ENCODE measurements around the gene CDK18. TPM values are rescaled to one million over a fixed set of nuclear protein-coding genes. Genes with fewer than 3 reads are reported as not detected.

Gene CDK18
- polyA plus RNA-seq, 1 donor from 2014 or later, result not detected

GRCh38 chr1:205528887-205529825, 24.7 kb downstream of the CDK18 start:
- H3K27me3 ChIP-seq (ENCODE audit: insufficient read depth, low read depth, low read length), result no peaks in the 10 kb centered on the region
- H3K79me2 ChIP-seq (replicated peaks; ENCODE audit: insufficient read depth, low read length), result no peaks in the 10 kb centered on the region
- H3K9me2 ChIP-seq (ENCODE audit: insufficient read depth, low read length), result no peaks in the 10 kb centered on the region
- no peak overlapping the region for H2AFZ ChIP-seq (ENCODE audit: low read depth, low read length)
- H3K4me2 ChIP-seq (ENCODE audit: low read length), result no peak overlapping the region
- H3K36me3 ChIP-seq (ENCODE audit: insufficient read depth, low read length), result no peaks in the 10 kb centered on the region
- H3K27ac ChIP-seq (ENCODE audit: low read length), result no peak overlapping the region
- no peaks in the 10 kb centered on the region for H3F3A ChIP-seq (ENCODE audit: insufficient read depth, low read length, poor library complexity, severe bottlenecking)
- no peaks in the 10 kb centered on the region for H3K9me3 ChIP-seq (ENCODE audit: low read length)
- peak; percentile 64 for TF ChIP-seq RAD21 (conservative IDR thresholded peaks at IDR 0.05)
- peak; percentile 84 for TF ChIP-seq SMC3 (conservative IDR thresholded peaks at IDR 0.05; ENCODE audit: poor library complexity)
- TF ChIP-seq EP300 (conservative IDR thresholded peaks at IDR 0.05; ENCODE audit: poor library complexity, severe bottlenecking), result no peak
- no peak for TF ChIP-seq MXI1 (conservative IDR thresholded peaks at IDR 0.05; ENCODE audit: poor library complexity, severe bottlenecking)
- TF ChIP-seq REST (IDR thresholded peaks at IDR 0.05; ENCODE audit: borderline replicate concordance), result no peak
- TF ChIP-seq TAF1 (IDR thresholded peaks at IDR 0.05; ENCODE audit: low read depth), result no peak
- peak; percentile 75 for TF ChIP-seq CTCF (IDR thresholded peaks at IDR 0.05; ENCODE audit: poor library complexity, severe bottlenecking)
- TF ChIP-seq POLR2AphosphoS5 (IDR thresholded peaks at IDR 0.05), result no peak
- TF ChIP-seq EZH2 (IDR thresholded peaks at IDR 0.05; ENCODE audit: borderline replicate concordance, insufficient read depth, low read length, poor library complexity, severe bottlenecking), result no peak
- H3K4me3 ChIP-seq (ENCODE audit: low read length), result no peak overlapping the region
- H4K20me1 ChIP-seq (ENCODE audit: insufficient read depth), result no peaks in the 10 kb centered on the region
- no peak overlapping the region for H3K9ac ChIP-seq (ENCODE audit: low read length)

- Histone ChIP-seq H3K27me3 (ENCODE audit: insufficient read depth, low read depth, low read length) (no peaks in the 10 kb centered on the region), H3K4me2 (ENCODE audit: low read length) (no peak overlapping the region), H3K9me3 (ENCODE audit: low read length) (no peaks in the 10 kb centered on the region), H3K79me2 (replicated peaks; ENCODE audit: insufficient read depth, low read length) (no peaks in the 10 kb centered on the region), H3K27ac (ENCODE audit: low read length) (no peak overlapping the region), H4K20me1 (ENCODE audit: insufficient read depth) (no peaks in the 10 kb centered on the region), H3K36me3 (ENCODE audit: insufficient read depth, low read length) (no peaks in the 10 kb centered on the region), H3K4me3 (ENCODE audit: low read length) (no peak overlapping the region), H3K9ac (ENCODE audit: low read length) (no peak overlapping the region), H3F3A (ENCODE audit: insufficient read depth, low read length, poor library complexity, severe bottlenecking) (no peaks in the 10 kb centered on the region), H2AFZ (ENCODE audit: low read depth, low read length) (no peak overlapping the region), H3K9me2 (ENCODE audit: insufficient read depth, low read length) (no peaks in the 10 kb centered on the region)
- TF ChIP-seq EP300 (conservative IDR thresholded peaks at IDR 0.05; ENCODE audit: poor library complexity, severe bottlenecking) (no peak), REST (IDR thresholded peaks at IDR 0.05; ENCODE audit: borderline replicate concordance) (no peak), TAF1 (IDR thresholded peaks at IDR 0.05; ENCODE audit: low read depth) (no peak), CTCF (IDR thresholded peaks at IDR 0.05; ENCODE audit: poor library complexity, severe bottlenecking) (no peak), POLR2AphosphoS5 (IDR thresholded peaks at IDR 0.05) (no peak), MXI1 (conservative IDR thresholded peaks at IDR 0.05; ENCODE audit: poor library complexity, severe bottlenecking) (no peak), EZH2 (IDR thresholded peaks at IDR 0.05; ENCODE audit: borderline replicate concordance, insufficient read depth, low read length, poor library complexity, severe bottlenecking) (no peak), RAD21 (conservative IDR thresholded peaks at IDR 0.05) (no peak), SMC3 (conservative IDR thresholded peaks at IDR 0.05; ENCODE audit: poor library complexity) (no peak)
Observed at GRCh38 chr1:205530116-205530515, 25.6 kb downstream of the CDK18 start.

Measured in neural cell (in vitro differentiated cells).